Stimulated activated CD4-positive, alpha-beta T cell treated with anti-CD3 and anti-CD28 coated beads, Interleukin-1b, Interleukin-23, amount 100 ng/mL, for 1 hour (primary cell): ENCODE data around the gene PNPO.

Source experiments
- DNase-seq, 2 donors: peaks; one replicate each; pipeline ENCODE4 v3.0.0-alpha.2; 2020; ENCODE audit warnings: low read depth in 2 of 2

The PNPO gene

DNA sequence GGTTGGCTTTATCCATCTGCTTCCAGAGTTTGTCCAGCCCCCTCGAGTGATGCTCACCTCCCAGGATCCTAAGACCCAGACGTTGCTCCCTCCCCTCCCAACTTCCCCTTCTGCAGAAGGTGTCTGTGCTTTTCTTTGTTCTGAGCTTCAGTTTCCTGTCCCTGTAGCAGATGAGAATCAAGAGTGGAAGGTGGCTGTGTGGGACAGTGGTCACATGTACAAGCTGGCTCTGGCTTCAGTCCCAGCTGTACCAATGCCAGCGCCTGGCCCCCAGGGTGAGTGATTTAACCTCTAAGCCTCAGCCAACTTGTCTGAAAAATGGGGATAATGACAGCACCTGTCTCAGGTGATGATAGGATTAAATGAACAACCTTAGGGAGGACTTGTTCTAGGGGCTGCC lies 8.6 kb downstream of the PNPO start:
- DNase-seq = no peak

DNA sequence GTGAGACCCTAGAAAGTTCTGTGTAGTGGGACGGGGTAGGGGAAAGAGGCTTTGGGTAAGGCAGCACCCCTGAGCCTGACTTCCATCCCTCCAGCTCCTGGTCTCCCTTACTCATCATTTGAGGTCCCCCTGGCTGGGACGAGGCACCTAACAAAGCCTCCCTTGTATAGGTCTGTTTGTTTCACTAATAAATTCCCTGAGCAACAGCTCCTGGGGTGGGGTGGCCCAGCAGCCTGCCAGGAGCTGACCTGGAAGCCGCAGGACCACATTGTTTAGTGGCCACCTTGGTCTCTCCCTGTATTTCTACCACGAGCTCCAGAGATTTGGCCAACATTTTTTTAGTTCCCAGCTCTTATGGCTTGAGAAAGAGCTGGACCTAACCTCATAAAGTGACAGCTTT lies 9.1 kb downstream of the PNPO start:
- DNase-seq = no peak

DNA sequence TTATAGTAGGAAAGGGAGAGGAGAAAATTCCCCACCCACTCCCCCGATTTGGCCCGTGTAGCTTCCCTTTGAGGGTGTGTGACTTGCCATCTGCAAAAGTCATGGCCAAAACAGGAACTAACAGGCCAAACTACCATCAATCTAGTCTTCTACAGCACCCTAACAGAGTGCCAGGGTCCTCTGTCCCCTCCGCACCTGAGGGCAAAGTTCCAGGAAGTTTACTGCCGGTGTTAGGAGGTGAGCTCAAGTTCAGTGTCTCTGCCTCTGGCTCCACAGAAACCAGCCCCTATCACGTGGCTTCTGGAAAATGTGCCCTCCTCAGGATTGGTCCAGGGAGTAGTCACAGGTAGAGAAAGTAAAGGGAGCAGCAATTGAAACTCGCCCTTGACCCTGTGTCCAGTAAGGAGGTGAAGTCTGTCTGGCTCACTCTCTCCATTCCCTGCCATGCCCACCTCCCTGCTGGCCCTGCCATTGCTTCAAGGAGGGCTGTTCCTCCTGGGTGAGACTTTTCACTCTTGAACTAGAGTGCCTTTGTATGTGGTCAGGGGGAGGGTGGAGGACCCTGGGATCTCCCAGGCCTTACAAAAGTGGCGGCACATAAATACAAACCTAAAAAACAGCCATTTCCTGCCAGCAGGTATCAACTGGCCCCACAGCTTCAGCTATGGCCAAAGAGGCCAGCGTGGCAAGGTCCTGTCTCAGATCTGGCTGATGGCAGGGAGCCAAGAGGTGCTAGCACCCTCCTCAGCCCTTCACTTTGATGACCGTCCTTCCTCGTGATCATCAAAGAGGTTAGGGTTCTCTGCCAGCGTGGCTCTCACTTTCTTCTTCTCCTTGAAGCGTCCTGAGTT lies 11.0 kb downstream of the PNPO start:
- DNase-seq = no peak

DNA sequence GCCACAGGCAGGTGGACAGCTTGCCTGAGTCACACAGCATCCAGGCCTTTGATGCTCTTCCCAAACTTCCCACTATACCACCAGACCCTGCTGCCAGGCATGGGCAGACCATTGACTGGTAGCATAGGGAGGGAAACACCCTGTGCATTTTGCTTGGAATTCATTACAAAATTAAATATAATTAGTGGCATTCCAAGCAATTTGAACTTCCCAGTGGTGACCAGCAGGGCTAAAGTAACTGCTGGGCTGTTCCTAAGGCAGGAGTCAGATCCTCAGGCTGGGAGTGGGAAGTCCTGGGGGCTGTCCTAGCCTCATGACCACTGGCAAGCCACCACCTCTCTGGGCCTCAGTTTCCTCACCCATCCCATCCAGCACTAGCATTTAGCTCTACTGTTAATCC lies 12.5 kb downstream of the PNPO start:
- DNase-seq = no peak

DNA sequence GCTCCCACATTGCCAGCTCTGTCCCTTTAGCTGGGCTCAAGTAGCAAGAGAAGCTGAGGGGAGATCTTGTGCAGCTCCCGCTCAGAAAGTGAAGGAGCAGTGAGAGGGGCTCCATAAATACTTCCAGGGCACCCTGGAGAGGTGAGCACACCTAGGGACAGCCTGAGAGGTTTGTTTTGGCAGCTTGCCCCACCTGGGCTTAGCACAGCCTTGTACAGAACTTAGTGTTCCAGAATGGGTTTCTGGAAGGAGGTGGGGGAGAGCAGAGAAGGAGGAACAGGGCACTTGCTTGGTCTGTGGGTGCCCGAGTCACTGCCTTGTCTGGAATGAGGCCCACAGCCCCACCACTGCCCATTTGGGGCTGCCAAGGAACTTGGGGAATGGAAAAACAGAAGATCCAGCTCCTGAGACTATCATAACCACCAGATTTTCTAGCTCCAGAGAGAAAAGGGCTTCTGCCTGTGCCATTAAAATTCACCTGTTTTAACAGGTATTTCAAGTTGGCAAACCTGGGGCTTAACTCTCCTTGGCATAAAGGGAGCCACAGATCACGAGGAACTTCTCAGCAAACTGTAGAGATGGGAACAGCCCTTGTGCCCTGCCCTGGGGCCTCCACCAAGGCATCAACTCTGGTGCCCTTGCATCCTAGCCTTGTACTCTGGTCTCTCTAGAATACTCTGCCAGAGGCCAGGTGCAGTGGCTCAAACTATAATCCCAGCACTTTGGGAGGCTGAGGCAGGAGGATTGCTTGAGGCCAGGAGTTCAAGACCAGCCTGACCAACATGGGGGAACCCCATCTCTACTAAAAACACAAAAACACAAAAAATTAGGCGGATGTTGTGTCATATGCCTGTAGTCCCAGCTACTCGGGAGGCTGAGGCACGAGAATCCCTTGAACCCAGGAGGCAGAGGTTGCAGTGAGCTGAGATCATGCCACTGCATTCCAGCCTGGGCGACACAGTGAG lies 14.4 kb downstream of the PNPO start:
- DNase-seq = no peak

DNA sequence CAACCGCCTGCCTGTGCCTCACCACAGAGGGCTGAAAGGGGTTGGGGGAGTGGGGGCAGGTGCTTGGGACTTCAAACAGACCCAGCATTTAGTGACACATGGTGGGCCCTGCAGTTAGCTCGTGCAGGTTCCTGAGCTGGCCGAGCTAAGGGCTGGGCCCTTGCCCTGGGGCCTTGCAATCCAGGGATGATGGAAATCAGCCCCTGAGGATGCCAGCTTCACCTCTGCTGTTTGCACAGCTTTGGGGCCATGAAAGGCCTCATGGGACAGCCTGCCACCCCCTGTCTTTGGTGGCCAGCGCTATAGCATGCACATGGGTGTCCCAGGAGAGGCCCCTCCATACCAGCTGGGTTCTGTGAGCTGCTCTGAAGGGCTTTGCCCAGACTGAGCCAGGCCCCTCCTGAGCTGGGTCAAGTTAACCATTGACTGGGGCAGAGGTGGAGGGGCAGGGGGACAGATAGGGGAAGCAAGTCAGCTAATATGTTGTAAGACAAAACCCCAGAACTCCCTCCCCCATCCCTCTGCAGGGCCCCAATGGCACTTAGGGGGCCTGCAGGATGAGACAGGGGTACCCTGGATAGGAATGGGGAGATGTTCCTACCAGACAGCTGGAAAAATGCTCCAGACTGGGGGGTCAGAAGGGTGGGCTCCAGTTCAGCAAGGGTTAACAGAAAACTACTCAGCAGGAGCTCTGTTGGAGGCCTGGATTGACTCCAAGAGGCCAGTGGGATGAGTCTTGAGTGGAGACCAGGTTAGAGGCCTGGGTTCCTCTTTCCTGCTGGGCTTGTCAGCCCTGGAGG lies 15.6 kb downstream of the PNPO start:
- DNase-seq = no peak

DNA sequence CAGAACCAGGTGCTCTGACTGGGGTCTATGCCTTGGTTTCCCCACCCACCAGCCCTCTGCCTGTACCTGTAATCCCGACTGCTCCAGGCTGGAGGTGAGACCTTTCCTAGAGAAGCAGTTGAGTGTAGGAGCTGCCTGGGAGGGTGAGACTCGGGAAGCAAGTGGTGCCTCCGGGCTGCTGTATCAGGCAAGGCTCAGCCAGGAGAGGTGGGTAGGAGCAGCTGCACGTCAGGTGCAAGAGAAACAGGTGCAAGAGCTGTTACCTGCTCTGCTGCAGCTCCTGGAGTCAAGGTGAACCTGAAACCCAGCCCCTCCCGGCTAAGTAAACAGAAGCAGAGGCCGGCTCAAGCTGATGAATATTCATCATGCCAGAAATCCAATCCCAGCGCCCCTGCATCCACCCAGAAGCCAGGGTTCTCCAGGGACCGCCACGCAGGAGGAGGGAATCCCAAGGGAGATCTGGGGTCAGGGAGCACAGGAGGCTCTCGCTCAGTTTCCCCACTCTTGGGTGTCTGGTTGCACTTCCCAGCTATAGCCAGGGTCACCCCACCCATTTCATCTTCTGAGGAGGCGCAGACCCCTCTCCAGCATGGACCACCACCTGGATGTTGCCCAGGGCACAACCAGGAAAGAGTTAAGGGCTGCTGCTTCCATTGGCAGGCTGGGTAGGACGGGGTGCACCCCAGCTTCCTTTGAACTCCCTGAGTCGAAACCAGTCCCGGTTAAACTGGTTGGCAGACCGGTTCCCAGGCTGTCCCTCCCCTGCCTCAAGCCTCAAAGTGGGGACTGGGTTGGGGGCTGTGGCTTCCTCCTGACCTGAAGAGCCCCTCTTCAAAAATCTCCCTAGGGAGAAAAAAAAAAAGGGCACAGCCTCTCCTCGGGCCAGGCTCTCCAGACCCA lies 16.5 kb downstream of the PNPO start, which contains the start of gene PRR15L:
Gene PRR15L (minus strand): TSS at position 293 of the 900 bp plus-strand sequence. CDS start 4,649 bp downstream, outside the sequence.
- no peak for DNase-seq

DNA sequence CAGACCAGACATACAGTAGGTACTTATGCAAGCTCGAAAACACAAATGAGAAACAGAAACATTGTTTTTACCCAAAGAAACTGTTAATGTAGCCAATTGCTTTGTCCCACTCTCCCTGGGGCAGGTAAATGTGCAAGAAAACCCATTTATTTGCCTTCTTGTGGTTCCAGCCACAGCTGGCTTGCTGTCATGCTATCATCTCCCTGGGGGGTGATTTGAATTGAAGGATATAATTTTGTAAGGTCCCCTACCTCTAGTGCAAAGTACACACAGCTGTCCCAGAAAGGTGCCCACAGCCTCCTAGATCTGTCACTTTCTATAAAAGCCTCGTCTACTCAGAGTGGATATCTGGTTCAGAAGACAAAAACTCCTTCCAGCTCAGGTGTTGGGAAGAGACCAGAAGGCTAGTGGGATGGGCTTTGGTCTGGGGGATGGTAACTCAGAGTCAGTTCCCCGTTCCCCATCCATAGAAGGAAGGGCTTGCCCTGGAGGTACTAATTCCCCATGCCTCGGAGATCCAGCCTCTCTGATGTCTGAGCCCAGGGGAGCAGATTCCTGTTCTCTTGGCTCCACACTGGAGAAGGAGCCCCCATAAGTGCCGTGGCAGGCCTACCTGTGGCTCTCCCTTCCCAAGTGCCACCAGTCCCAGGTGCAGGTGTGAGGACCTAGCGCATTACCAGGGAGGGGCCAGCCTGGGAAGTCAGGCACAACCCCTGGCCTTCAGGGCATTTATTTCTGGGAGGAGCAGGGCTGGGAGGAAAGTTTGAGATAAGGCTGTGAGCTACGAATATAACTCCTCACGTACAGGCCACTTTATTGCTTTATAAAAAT lies 18.7 kb downstream of the PNPO start:
- DNase-seq = no peak

DNA sequence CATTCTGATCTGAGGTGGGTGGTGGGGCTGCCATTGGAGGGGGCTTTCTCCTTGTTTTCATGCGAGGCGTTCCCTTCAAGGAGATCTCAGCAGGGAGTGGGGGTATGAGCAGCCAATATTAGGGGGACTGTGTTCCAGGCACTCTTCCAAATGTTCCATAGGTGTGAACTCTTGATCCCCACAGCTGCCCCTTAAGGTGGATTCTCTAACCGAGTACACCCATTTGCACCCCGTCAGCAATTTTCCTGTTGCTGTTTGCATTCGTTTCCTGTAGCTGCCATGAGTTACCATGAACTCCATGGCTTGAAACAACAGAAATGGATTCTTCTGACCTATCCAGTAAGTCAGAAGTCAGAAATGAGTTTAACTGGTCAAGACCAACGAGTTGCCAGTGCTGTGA lies 20.0 kb downstream of the PNPO start:
- no peak for DNase-seq

DNA sequence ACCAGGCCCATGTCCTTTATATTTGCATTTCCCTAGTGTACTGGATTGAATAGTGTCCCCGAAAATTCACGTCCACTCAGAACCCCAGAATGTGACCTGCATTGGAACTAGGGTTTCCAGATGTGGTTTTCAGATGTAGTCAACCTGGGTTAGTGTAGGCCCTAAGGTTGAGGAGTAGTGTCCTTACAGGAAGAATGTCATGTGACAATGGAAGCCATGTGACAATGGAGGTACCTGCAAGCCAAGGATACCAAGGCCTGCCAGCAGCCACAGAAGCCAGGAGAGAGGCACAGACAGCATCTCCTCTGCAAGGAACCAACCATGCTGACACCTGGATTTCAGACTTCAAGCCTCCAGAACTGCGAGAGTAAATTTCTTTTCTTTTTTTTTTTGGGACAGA lies 21.5 kb downstream of the PNPO start:
- DNase-seq = no peak

DNA sequence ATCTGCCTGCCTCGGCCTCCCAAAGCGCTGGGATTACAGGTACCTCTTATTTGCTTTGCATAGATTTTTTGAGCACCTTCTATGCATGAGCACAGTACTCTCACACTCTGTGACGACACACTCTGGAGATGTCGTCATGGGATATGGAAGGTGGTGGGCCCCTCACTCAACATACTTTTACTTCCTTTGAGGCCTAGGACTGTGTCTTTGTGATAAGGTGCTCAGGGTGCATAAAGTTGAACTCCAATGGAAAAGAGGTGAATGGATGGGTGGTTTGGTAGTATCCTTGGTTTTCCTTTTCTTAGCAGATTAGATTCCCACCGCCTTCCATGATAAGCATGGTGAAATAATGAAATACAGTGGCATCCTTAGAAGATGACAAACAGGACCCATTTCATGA lies 23.5 kb downstream of the PNPO start:
- DNase-seq = no peak

DNA sequence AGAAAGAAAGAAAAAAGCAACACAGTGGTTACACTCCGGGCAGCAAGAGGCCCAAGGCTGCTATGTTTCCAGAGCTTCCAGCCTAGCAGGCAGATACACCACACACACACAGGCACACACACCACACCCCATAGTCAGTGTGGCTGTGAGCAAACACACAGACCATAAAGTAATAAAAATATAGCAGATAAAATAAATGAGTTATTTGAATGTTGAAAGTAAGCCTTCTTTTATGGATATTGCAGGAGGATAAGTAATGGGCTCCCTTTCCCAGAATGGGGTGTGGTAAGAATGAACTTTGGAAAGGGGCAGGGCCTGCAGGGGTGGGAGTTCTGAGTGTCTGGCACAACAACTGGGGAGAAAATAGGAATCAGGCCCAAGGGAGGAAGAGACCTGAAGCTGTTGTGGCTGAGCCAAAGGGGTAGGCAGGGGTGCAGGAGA lies 24.7 kb downstream of the PNPO start:
- no peak for DNase-seq

DNA sequence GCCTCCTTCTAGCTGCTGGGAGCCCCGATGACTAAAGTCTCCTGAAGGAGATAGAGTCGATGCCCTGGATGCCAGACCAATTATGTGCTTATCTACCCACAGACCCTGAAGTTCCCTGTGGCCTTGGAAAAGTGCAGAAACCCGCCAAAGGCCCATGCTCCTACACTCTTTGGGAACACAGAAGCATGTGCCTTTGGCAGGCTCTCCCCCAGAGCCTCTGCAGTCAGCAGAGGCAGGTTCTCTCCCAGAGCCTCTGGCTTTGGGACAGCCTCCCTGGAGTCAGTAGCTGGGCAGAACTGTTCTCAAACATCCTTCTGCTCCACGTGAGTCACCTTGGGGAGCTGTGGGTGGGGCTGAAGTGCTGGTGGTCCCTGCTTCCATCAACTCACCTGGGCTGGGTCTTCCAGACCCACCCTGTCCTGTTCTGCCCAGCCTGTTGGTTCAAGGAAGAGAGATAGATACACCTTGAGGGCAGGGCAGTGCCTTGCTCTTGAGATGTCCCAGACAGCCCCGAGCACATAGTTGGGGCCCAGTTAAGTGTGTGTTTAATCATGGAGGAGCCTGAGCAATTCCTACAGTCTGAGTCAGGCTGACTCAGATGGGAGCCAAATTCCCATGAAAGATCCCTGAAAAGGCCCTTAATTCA lies 26.4 kb downstream of the PNPO start:
- no peak for DNase-seq

DNA sequence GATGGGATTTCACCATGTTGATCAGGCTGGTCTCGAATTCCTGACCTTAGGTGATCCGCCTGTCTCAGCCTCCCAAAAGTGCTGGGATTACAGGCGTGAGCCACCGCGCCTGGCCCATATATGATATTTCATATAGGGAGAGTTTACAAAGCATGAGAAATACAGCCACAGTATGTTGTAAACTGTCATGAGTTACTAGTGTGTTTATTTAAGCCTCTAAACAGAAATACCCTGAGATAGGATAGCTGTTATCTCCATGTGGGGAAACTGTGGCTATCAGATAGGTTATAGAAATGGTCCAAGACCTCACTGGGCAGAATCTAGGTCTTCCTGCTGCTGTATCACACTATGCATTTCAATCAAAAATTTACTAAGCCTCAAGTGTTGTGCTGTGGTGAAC lies 27.5 kb downstream of the PNPO start:
- no peak for DNase-seq

DNA sequence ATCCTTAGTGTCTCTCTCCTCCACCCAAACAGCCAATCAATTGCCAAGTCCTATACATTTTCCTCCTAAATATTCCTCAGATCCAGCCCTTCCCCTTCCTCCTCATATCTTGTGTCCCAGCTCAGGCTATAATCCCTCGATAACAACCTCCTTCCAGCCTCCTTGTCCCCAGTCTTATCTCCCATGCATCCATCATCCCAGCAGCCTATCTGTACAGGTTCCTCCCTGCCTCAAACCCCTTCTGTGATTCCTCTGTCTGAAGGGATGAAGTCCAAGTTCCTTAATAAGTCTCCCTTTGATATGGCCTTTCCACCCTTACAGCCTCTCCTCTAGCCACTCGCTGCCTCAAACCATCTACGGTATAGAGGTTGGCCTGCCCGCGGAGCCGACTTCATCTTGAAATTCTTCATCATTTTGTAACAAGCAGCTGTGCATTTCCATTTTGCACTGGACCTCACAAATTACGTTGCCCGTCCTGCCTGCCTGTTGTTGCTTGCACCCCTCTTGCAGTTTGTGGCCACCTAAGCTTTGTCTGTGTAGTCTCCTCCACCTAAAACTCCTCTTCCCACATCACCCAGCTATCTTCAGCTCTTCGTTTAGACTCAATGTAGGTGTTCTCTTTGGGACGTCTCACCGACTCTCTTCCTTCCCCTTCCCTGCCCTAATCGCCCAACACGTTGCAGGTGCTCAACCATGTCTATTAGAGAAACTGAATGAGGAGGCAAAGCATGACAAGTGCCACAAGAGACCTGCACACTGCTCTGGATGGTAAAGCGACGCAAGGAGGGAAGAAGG lies 28.8 kb downstream of the PNPO start:
- DNase-seq = no peak

DNA sequence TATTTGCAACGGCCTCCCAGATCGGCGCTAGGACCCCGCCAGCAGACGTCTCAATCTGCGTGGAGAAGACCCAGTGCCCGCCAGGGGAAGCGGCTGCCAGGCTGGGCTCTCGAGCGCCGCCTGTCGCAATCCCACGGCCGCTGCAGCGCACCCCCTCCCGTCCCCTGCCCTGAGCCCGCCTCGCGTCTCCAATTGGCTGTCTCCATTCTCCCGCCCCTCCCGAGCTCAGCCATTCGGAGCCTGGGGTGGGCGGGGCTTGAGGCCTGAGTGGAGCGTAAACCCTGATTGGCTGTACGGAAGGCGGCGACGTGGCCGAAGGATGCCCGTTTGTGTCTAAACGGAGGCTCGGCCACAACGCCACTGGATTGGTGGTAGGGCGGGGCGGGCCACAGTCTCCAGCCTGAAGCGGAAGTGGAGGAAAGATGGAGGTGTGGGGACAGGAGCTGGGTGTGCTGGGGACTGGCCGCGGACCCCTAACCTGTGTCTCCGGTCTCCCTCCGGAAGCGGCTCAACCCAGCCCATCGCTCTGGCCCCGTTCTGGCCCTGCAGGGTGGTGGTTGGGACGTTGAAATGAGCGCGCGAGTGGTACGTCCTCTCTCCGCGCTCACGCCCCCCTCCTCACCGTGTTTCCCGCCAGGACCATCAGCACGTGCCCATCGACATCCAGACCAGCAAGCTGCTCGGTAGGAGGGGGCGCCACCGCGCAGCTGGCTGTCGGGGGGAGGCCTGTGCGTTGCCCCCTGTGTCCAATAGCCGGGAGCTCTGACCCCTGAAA lies 29.5 kb downstream of the PNPO start, which contains the start of gene CDK5RAP3:
Gene CDK5RAP3 (plus strand): TSS at position 389 of the 775 bp plus-strand sequence. CDS start 34 bp downstream, at position 423.
- peak; percentile 95 to 97 for DNase-seq

DNA sequence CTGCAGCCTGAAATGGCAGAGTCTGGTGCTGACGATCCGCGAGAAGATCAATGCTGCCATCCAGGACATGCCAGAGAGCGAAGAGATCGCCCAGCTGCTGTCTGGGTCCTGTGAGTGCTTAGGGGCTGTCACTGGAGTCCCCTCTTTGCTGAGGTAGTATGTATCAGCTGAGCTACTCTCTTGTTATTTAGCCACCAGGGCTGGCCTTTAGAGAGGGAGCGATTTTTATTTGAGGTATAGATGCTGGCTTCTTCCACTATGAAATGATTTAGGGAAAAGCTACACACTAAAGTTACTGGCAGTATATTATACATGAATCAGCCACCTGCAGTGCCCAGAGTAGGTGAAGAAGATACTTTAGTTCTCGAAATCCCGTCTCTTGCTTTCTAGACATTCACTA lies 32.2 kb downstream of the PNPO start:
- DNase-seq = no peak
